HFF-Myc (cell line): Measurements from ENCODE around the gene C1QTNF9B.
"Not testable (repeated sequence)": the region's sequence is repeated elsewhere in the genome, so short reads cannot be mapped to it uniquely, and the experiment has no call there.

Experiments used
- DNase-seq: peaks from one replicate; pipeline ENCODE4 v3.0.0-alpha.2; 2011; ENCODE audit warnings: low read depth; ENCODE audit errors: extremely low read depth
- H3K4me3 ChIP-seq: replicated peaks from 2 replicates; pipeline ENCODE4 v1.5.1; 2011; ENCODE audit warnings: low read depth, mild to moderate bottlenecking, control low read depth, low read length
- CTCF ChIP-seq: IDR thresholded peaks from 2 replicates; pipeline ENCODE4 v1.5.1; 2012; ENCODE audit warnings: mild to moderate bottlenecking, low read depth, low read length, control low read depth; ENCODE audit errors: missing control alignments

C1QTNF9B gene

DNA sequence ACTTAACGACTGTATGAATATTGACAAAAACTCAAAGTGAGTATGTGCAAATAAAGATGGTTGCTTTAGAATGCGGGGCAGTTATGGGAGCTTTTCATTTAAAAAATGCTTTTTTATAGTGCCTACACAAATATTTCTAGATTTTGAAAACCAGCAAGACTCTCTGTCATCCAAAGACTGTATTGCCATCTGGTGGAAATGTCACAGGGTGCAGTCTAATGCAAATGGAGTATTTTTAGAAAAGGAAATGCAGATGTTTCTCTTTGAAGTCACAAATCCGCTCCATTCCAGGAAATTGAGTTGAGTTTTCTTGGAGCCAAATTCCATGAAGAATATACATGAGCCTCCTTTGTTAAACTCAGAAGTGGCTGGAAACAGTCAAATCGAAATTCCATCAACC lies 2.3 kb upstream of the C1QTNF9B start:
- peak; percentile 57 for TF ChIP-seq CTCF
- DNase-seq = peak; percentile 33
- H3K4me3 ChIP-seq = no peak overlapping the region

GRCh38 chr13:23898101-23898500 lies 799 bp upstream of the C1QTNF9B start:
- no peak overlapping the region for H3K4me3 ChIP-seq
- no peak for TF ChIP-seq CTCF
- DNase-seq = no peak

GRCh38 chr13:23894746-23895145 lies 2.6 kb downstream of the C1QTNF9B start:
- DNase-seq, H3K4me3 ChIP-seq: not testable (repeated sequence)

DNA sequence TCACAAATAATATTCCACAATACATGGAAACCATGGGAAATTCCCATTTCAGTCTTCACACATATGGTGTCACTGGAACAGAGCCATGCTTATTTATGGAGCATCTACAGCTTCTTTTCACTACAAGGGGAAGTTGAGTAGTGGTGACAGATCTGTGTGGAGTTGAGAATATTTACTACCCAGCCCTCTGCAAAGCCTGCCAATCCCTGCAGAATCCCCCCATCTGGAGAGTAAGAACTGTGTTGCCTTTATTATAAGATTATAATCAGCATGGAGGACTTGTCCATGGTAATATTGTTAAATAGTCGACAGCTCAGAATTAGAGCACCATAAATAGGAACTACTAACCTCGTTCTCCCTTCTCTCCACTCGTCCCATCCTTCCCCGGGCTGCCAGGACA lies 3.5 kb downstream of the C1QTNF9B start:
- DNase-seq, H3K4me3 ChIP-seq: not testable (repeated sequence)

DNA sequence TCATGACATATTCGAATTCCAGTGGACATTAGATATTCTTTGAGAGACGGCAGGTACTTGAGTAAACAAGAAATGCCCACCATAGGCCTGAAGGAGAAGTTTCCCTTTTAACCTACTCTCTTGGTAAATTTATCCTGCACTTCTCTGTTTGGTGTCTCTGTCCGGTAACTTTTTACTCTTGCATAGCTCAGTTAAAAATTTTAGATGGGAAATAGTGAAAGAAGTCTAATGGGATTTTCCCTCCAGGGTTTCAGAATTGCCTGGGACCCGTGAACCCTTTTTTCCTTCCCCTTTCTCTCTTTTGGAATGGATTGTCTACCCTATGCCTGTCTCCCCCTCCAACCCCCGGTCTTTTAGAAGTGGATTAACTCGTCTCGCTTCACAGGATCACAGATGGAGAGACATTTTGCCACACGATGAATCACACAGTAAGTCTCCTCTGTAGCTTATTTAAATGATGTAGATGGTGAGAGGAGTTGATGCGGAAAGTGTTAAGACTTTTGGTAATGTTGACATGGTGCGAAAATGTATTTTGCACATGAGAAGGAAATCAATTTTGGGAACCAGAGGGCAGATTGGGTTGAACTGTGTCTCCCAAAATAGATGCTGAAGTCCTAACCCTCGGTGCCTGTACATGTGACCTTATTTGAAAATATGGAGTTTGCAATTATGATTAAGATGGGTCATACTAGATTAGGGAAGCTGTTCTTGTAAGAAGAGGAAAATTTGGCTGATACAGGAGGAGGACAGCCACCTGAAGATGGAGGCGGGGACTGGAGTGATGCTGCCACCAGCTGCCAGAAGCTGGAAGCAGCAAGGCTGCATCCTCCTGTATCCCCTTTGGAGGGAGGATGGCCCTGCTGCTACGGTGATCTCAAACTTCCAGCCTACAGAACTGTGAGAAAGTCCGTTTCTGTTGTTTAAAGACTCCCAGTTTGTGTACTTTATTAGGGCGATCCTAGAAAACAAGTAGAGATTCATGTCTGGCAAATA lies 7.4 kb downstream of the C1QTNF9B start:
- no peak for DNase-seq
- TF ChIP-seq CTCF = no peak
- H3K4me3 ChIP-seq = peak overlapping the region; percentile 74

GRCh38 chr13:23888658-23889614 lies 8.4 kb downstream of the C1QTNF9B start, which contains the start of gene MIPEP:
Gene MIPEP (minus strand): TSS chr13:23889400. CDS start chr13:23889320, 80 bp downstream.
- peak; percentile 79 for DNase-seq
- H3K4me3 ChIP-seq = peak within 1 kb of the TSS; percentile 74
- TF ChIP-seq CTCF = peak; percentile 67

GRCh38 chr13:23884361-23884760 lies 12.9 kb downstream of the C1QTNF9B start:
- DNase-seq, H3K4me3 ChIP-seq: not testable (repeated sequence)

GRCh38 chr13:23883255-23883654 lies 14.0 kb downstream of the C1QTNF9B start:
- H3K4me3 ChIP-seq = no peak overlapping the region
- no peak for TF ChIP-seq CTCF
- DNase-seq = no peak

DNA sequence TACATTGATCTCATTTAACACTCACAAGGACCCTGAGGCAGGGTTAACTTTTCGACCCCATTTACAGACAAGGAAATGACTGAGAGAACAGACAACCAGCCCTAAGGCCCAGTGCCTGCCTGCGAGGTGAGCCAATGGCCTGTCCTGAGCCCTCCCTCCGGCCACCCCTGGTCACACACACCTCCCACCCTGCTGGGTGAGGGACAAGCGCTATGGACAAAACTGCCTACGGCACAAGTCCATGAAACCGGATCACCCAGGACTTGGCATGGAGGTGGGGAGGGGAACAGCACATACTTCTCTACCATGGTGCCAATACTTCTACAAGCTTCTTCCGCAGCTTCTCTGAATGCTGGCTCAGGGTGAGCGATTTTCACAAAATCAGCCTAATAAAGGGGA lies 15.9 kb downstream of the C1QTNF9B start:
- DNase-seq = not testable (repeated sequence)

GRCh38 chr13:23880493-23881401 lies 16.6 kb downstream of the C1QTNF9B start:
- not testable (repeated sequence) for H3K4me3 ChIP-seq, DNase-seq

More for the DNA sequence above, 15.9 kb downstream of the C1QTNF9B start:
- H3K4me3 ChIP-seq = not testable (repeated sequence)
